ENCODE results near the gene TLR4.

- no peak for TF ChIP-seq CTCF (conservative IDR thresholded peaks at IDR 0.05; ENCODE audit: low read depth, low read length)
- no peak for TF ChIP-seq POLR2A (IDR thresholded peaks at IDR 0.05; ENCODE audit: low read depth, low read length)
- TF ChIP-seq RAD21 (IDR thresholded peaks at IDR 0.05; ENCODE audit: low read length), result no peak
- no peak for TF ChIP-seq MAZ (IDR thresholded peaks at IDR 0.05; ENCODE audit: borderline replicate concordance, low read depth, low read length)
- TF ChIP-seq USF2 (IDR thresholded peaks at IDR 0.05; ENCODE audit: low read depth, low read length), result no peak
Observed at GRCh38 chr9:117718085-117718484, 13.9 kb downstream of the TLR4 start.
